ENCODE data around the gene TET1. TPM values are rescaled to one million over a fixed set of nuclear protein-coding genes. Genes with fewer than 3 reads are reported as not detected.
A peak's percentile ranks its signal among the peaks of the same experiment; 100 is the strongest.
"Not testable (repeated sequence)": the region's sequence is repeated elsewhere in the genome, so short reads cannot be mapped to it uniquely, and the experiment has no call there.

The TET1 gene
- total RNA-seq, 1 experiment from 2014 or later = 2.7 TPM

DNA sequence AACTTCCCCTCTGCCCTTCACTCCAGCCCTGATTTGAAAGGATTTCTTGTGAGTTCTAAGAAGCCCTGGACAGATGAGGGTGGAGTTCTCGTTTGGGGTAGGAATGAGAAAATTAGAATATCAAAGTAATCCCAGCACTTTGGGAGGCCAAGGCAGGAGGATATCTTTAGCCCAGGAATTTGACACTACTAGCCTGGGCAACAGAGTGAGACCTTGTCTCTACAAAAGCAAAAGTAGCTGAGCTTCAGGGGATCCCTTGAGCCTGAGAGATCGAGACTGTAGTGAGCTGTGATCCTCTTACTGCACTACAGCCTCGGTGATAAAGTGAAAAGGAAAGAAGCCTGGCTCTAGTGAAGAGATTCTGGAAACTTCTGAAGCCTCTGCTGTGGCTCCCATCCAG lies 76.2 kb downstream of the TET1 start (continued):
- TF ChIP-seq, protein P1, sequence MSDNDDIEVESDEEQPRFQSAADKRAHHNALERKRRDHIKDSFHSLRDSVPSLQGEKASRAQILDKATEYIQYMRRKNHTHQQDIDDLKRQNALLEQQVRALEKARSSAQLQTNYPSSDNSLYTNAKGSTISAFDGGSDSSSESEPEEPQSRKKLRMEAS (IDR thresholded peaks at IDR 0.05) = no peak
- TF ChIP-seq JUND (IDR thresholded peaks at IDR 0.05) = no peak
- TF ChIP-seq ELF1 (IDR thresholded peaks at IDR 0.05; ENCODE audit: borderline replicate concordance, low read depth) = no peak
- no peak for TF ChIP-seq POLR2A (IDR thresholded peaks at IDR 0.05; ENCODE audit: borderline replicate concordance, extremely low read depth, insufficient read depth, insufficient read length)
- no peak for TF ChIP-seq ZFX (IDR thresholded peaks at IDR 0.05)
- TF ChIP-seq FOSL1 (IDR thresholded peaks at IDR 0.05; ENCODE audit: low read depth) = no peak
- no peak for TF ChIP-seq EGR1 (IDR thresholded peaks at IDR 0.05; ENCODE audit: low read depth)
- TF ChIP-seq EZH2 (IDR thresholded peaks at IDR 0.05) = no peak
- no peak for TF ChIP-seq RAD21 (IDR thresholded peaks at IDR 0.05; ENCODE audit: low read depth)

DNA sequence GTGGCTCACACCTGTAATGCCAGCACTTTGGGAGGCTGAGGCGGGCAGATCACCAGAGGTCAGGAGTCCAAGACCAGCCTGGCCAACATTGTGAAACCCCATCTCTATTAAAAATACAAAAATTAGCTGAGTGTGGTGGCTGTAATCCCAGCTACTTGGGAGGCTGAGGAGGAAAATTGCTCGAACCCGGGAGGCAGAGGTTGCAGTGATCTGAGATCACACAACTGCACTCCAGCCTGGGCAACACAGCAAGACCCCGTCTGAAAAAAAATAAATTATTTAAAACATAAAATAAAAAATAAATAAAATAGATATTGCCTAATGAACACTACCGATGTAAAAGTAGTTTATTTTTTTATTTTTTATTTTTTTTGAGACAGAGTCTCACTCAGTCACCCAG lies 83.4 kb downstream of the TET1 start:
- H2AFZ ChIP-seq (ENCODE audit: low read depth, low read length, poor library complexity, severe bottlenecking); H4K20me1 ChIP-seq (ENCODE audit: insufficient read depth); H3K9me2 ChIP-seq (ENCODE audit: insufficient read depth); DNase-seq (ENCODE audit: low read depth, low spot score); intact Hi-C loops (cut with micrococcal nuclease); H3K4me1 ChIP-seq (ENCODE audit: control insufficient read depth in 1 of 2, insufficient read depth in 2 of 2, low read length in 2 of 2); H3K27me3 ChIP-seq (ENCODE audit: insufficient read depth, low read length); H3K9me3 ChIP-seq (ENCODE audit: control insufficient read depth in 1 of 2, insufficient read depth in 1 of 2, low read depth in 1 of 2, low read length in 2 of 2); H3K9ac ChIP-seq (ENCODE audit: low read length); RAD21 ChIA-PET (ENCODE audit: low non-redundant PET in 1 of 2, low total read pairs in 2 of 2, uncharacterized antibody in 2 of 2, unreplicated experiment in 2 of 2); H3K36me3 ChIP-seq (ENCODE audit: control insufficient read depth in 1 of 2, insufficient read depth in 2 of 2, low read length in 2 of 2); H3K27ac ChIP-seq (ENCODE audit: low read depth, low read length); ATAC-seq; H3K79me2 ChIP-seq (ENCODE audit: insufficient read depth, low read length); CTCF ChIA-PET; H3K4me2 ChIP-seq (ENCODE audit: low read length); POLR2A ChIA-PET; BruUV-seq (replicated peaks); H3K4me3 ChIP-seq (replicated peaks in 1 of 2; ENCODE audit: low read depth in 1 of 2, low read length in 2 of 2): not testable (repeated sequence)

DNA sequence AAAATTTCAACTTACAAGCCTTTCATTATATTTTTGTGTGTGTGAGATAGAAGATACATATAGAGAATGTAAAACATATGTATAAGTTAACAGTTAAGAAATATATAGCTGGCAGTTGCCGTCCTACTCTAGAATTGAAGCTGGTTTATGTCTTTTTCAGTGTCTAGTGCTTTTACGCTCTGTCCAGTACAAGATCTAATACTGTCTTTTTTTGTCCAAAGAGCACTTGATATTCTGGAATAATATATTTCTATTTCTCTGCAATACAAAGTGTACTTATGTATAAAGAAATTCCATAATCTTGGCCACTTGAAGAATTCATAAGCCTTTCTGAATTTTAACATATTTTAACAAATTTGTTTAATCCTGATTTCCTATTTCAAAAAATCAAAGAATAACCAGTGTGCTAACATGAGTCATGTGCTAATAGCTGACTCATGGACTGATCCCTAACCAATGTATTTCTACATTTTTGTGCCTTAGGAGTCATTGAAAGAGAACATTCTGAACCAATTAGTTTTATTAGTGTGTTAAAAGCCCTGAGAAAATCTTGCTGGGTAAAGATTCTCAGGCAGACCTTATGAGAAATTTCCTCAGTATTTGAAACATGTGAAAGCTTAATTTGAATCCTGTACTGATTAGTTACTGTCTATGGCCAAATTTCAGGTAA lies 87.7 kb downstream of the TET1 start:
- ChIA-PET CTCF (no interaction called here), POLR2A (no interaction called here), RAD21 (ENCODE audit: low non-redundant PET in 1 of 2, low total read pairs in 2 of 2, uncharacterized antibody in 2 of 2, unreplicated experiment in 2 of 2) (no interaction called here)
- H3K4me2 ChIP-seq (ENCODE audit: low read length) = peak overlapping the region; percentile 21
- peaks cover 4 to 14% of the 10 kb centered on the region in 2 experiments; a peak in 3 of 4 replicates for H3K4me1 ChIP-seq (ENCODE audit: control insufficient read depth in 1 of 2, insufficient read depth in 2 of 2, low read length in 2 of 2)
- H3K9me2 ChIP-seq (ENCODE audit: insufficient read depth) = no peaks in the 10 kb centered on the region
- TF ChIP-seq CBX3 (IDR thresholded peaks at IDR 0.05; ENCODE audit: low read depth) (no peak), JUND (IDR thresholded peaks at IDR 0.05) (peak; percentile 44; the same call in 1 of the 2 replicates), SIN3A (IDR thresholded peaks at IDR 0.05; ENCODE audit: low read depth) (no peak), SP1 (IDR thresholded peaks at IDR 0.05; ENCODE audit: low read depth) (no peak; the same call in 1 of the 2 replicates), FOSL1 (IDR thresholded peaks at IDR 0.05; ENCODE audit: low read depth) (peak; percentile 68; the same call in 1 of the 2 replicates), YY1 (IDR thresholded peaks at IDR 0.05; ENCODE audit: extremely low read depth, insufficient replicate concordance, low read depth, low read length) (no peak)
- TF ChIP-seq, protein P2, sequence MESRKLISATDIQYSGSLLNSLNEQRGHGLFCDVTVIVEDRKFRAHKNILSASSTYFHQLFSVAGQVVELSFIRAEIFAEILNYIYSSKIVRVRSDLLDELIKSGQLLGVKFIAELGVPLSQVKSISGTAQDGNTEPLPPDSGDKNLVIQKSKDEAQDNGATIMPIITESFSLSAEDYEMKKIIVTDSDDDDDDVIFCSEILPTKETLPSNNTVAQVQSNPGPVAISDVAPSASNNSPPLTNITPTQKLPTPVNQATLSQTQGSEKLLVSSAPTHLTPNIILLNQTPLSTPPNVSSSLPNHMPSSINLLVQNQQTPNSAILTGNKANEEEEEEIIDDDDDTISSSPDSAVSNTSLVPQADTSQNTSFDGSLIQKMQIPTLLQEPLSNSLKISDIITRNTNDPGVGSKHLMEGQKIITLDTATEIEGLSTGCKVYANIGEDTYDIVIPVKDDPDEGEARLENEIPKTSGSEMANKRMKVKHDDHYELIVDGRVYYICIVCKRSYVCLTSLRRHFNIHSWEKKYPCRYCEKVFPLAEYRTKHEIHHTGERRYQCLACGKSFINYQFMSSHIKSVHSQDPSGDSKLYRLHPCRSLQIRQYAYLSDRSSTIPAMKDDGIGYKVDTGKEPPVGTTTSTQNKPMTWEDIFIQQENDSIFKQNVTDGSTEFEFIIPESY (IDR thresholded peaks at IDR 0.05; ENCODE audit: extremely low read depth, insufficient replicate concordance, low read length) = no peak
- H3K27ac ChIP-seq (ENCODE audit: low read depth, low read length) = no peak overlapping the region
- no peaks in the 10 kb centered on the region for H3K9me3 ChIP-seq (ENCODE audit: control insufficient read depth in 1 of 2, insufficient read depth in 1 of 2, low read depth in 1 of 2, low read length in 2 of 2)
- BruUV-seq (replicated peaks) = no TSS peak
- DNase-seq (ENCODE audit: low read depth, low spot score) (no peak), ATAC-seq (no peak)
- no peak overlapping the region for H3K9ac ChIP-seq (ENCODE audit: low read length)
- no peaks in the 10 kb centered on the region for H4K20me1 ChIP-seq (ENCODE audit: insufficient read depth)
- intact Hi-C loops (cut with micrococcal nuclease) = no loop called here
- no peak overlapping the region for H3K4me3 ChIP-seq (replicated peaks in 1 of 2; ENCODE audit: low read depth in 1 of 2, low read length in 2 of 2)
- no peak overlapping the region for H2AFZ ChIP-seq (ENCODE audit: low read depth, low read length, poor library complexity, severe bottlenecking)
- H3K27me3 ChIP-seq (ENCODE audit: insufficient read depth, low read length) = no peaks in the 10 kb centered on the region
- no peaks in the 10 kb centered on the region for H3K79me2 ChIP-seq (ENCODE audit: insufficient read depth, low read length)
- H3K36me3 ChIP-seq (ENCODE audit: control insufficient read depth in 1 of 2, insufficient read depth in 2 of 2, low read length in 2 of 2) = 0 out of 4 replicates have a peak, but pooled peaks cover 0 to 3% of the 10 kb centered on the region in 2 experiments

All from HCT116 (cell line).